ENCODE measurements around the gene KCTD11.
A peak's percentile ranks its signal among the peaks of the same experiment; 100 is the strongest.

Gene KCTD11

GRCh38 chr17:7370853-7371252 is 18.9 kb downstream of the KCTD11 start:
- TF ChIP-seq BACH2 (CRISPR knock-in tag; IDR thresholded peaks at IDR 0.05; ENCODE audit: borderline replicate concordance): no peak
- TF ChIP-seq PPARA (CRISPR knock-in tag; IDR thresholded peaks at IDR 0.05; ENCODE audit: borderline replicate concordance): no peak
- no peak for TF ChIP-seq ZNF8 (CRISPR knock-in tag; IDR thresholded peaks at IDR 0.05)
- no peak for TF ChIP-seq TOX (CRISPR knock-in tag; IDR thresholded peaks at IDR 0.05; ENCODE audit: borderline replicate concordance)
- TF ChIP-seq ZNF565 (CRISPR knock-in tag; conservative IDR thresholded peaks at IDR 0.05; ENCODE audit: low read depth): no peak
- TF ChIP-seq ZFP30 (CRISPR knock-in tag; IDR thresholded peaks at IDR 0.05): no peak
- TF ChIP-seq ISL1 (CRISPR knock-in tag; IDR thresholded peaks at IDR 0.05): no peak
- TF ChIP-seq ZC3H10 (CRISPR knock-in tag; IDR thresholded peaks at IDR 0.05): no peak
- TF ChIP-seq CREB5 (CRISPR knock-in tag; IDR thresholded peaks at IDR 0.05; ENCODE audit: low read depth): no peak
- TF ChIP-seq OSR1 (CRISPR knock-in tag; IDR thresholded peaks at IDR 0.05): no peak
- TF ChIP-seq ARNTL (CRISPR knock-in tag; IDR thresholded peaks at IDR 0.05; ENCODE audit: borderline replicate concordance, low read depth): no peak
- TF ChIP-seq PATZ1 (CRISPR knock-in tag; IDR thresholded peaks at IDR 0.05; ENCODE audit: borderline replicate concordance): no peak
- TF ChIP-seq ZFP3 (CRISPR knock-in tag; IDR thresholded peaks at IDR 0.05): no peak
- no peak for ATAC-seq

- no peak for TF ChIP-seq ZC3H10 (CRISPR knock-in tag; IDR thresholded peaks at IDR 0.05)
- TF ChIP-seq PATZ1 (CRISPR knock-in tag; IDR thresholded peaks at IDR 0.05; ENCODE audit: borderline replicate concordance): no peak
- no peak for TF ChIP-seq ARNTL (CRISPR knock-in tag; IDR thresholded peaks at IDR 0.05; ENCODE audit: borderline replicate concordance, low read depth)
- no peak for ATAC-seq
These were observed 22.4 kb downstream of the KCTD11 start for GRCh38 chr17:7374353-7374752.

- ATAC-seq: no peak
- no peak for TF ChIP-seq BACH2 (CRISPR knock-in tag; IDR thresholded peaks at IDR 0.05; ENCODE audit: borderline replicate concordance)
- peak; percentile 98 for TF ChIP-seq ZFP30 (CRISPR knock-in tag; IDR thresholded peaks at IDR 0.05)
These were observed 27.2 kb downstream of the KCTD11 start for GRCh38 chr17:7379134-7379533.

GRCh38 chr17:7380321-7380720 is 28.4 kb downstream of the KCTD11 start:
- ATAC-seq: no peak
- TF ChIP-seq ZNF8 (CRISPR knock-in tag; IDR thresholded peaks at IDR 0.05) (no peak), TCF4 (CRISPR knock-in tag; IDR thresholded peaks at IDR 0.05; ENCODE audit: borderline replicate concordance) (no peak), PATZ1 (CRISPR knock-in tag; IDR thresholded peaks at IDR 0.05; ENCODE audit: borderline replicate concordance) (no peak), CREB5 (CRISPR knock-in tag; IDR thresholded peaks at IDR 0.05; ENCODE audit: low read depth) (no peak), ZNF70 (CRISPR knock-in tag; IDR thresholded peaks at IDR 0.05) (no peak), GLIS3 (CRISPR knock-in tag; IDR thresholded peaks at IDR 0.05) (no peak), TSHZ2 (CRISPR knock-in tag; IDR thresholded peaks at IDR 0.05) (no peak), TOX (CRISPR knock-in tag; IDR thresholded peaks at IDR 0.05; ENCODE audit: borderline replicate concordance) (no peak), ZFP30 (CRISPR knock-in tag; IDR thresholded peaks at IDR 0.05) (no peak), ZFP3 (CRISPR knock-in tag; IDR thresholded peaks at IDR 0.05) (no peak), SNAI2 (CRISPR knock-in tag; IDR thresholded peaks at IDR 0.05) (no peak), ZC3H10 (CRISPR knock-in tag; IDR thresholded peaks at IDR 0.05) (no peak), POU6F1 (CRISPR knock-in tag; IDR thresholded peaks at IDR 0.05; ENCODE audit: borderline replicate concordance, low read depth) (no peak), RARB (CRISPR knock-in tag; IDR thresholded peaks at IDR 0.05) (no peak), BACH2 (CRISPR knock-in tag; IDR thresholded peaks at IDR 0.05; ENCODE audit: borderline replicate concordance) (no peak), ZNF565 (CRISPR knock-in tag; conservative IDR thresholded peaks at IDR 0.05; ENCODE audit: low read depth) (no peak)
